ENCODE measurements around the gene KHK. TPM values are rescaled to one million over a fixed set of nuclear protein-coding genes. Genes with fewer than 3 reads are reported as not detected.
A peak's percentile ranks its signal among the peaks of the same experiment; 100 is the strongest.

The KHK gene
- total RNA-seq, 2 experiments from 2014 or later: 6.7 to 9.5 TPM

GRCh38 chr2:27069961-27070618, 16.5 kb upstream of the KHK start:
- H3K27ac Mint-ChIP-seq: peak overlapping the region; percentile 95
- H3K4me3 Mint-ChIP-seq: peak overlapping the region; percentile 98
- intact Hi-C loops (cut with micrococcal nuclease): no loop called here
- ATAC-seq: no peak
- ChIA-PET POLR2A (interaction anchor here (1.2 to 3.1 kb wide), 3 partner anchors 15 to 27 kb away, joined by 3 to 8 read pairs (median 8); no protein-coding TSS in a partner anchor), CTCF (interaction anchor here (4.9 kb wide), 1 partner anchor 19 kb away, joined by 32 read pairs; the partner anchor contains the start of gene AGBL5)
- DNase-seq: no peak
- H3K4me1 Mint-ChIP-seq (ENCODE audit: low read depth): peaks cover 64% of the 10 kb centered on the region
- no peaks in the 10 kb centered on the region for H3K27me3 Mint-ChIP-seq
- peaks cover 31% of the 10 kb centered on the region for H3K36me3 Mint-ChIP-seq (ENCODE audit: low read depth)
- no peaks in the 10 kb centered on the region for H3K9me3 Mint-ChIP-seq
- TF ChIP-seq CTCF (IDR thresholded peaks at IDR 0.05): no peak

GRCh38 chr2:27070653-27071276, 15.8 kb upstream of the KHK start:
- Mint-ChIP-seq H3K4me3 (peak overlapping the region; percentile 98), H3K27ac (peak overlapping the region; percentile 95), H3K36me3 (ENCODE audit: low read depth) (peaks cover 29% of the 10 kb centered on the region), H3K4me1 (ENCODE audit: low read depth) (peaks cover 66% of the 10 kb centered on the region), H3K9me3 (no peaks in the 10 kb centered on the region), H3K27me3 (no peaks in the 10 kb centered on the region)
- ATAC-seq (no peak), DNase-seq (no peak)
- CTCF ChIA-PET: interaction anchor here (1.0 to 4.9 kb wide), 7 partner anchors 11 to 225 kb away, joined by 3 to 32 read pairs (median 5); partner anchors contain the start of gene AGBL5
- POLR2A ChIA-PET: interaction anchor here (0.7 to 5.3 kb wide), 9 partner anchors 10 to 108 kb away, joined by 3 to 40 read pairs (median 4); partner anchors contain the start of gene KHK
- TF ChIP-seq CTCF (IDR thresholded peaks at IDR 0.05): no peak
- intact Hi-C loops (cut with micrococcal nuclease): no loop called here

GRCh38 chr2:27071277-27071989, 15.1 kb upstream of the KHK start, which contains the start of gene OST4:
TSS of gene OST4 (minus strand) at chr2:27071654.
- H3K4me1 Mint-ChIP-seq (ENCODE audit: low read depth): peaks cover 68% of the 10 kb centered on the region
- H3K27me3 Mint-ChIP-seq: no peaks in the 10 kb centered on the region
- ChIA-PET POLR2A (interaction anchor here (0.6 to 5.3 kb wide), 11 partner anchors 10 to 216 kb away, joined by 3 to 40 read pairs (median 3); partner anchors contain the start of genes ATRAID, KHK and SLC5A6), CTCF (interaction anchor here (1.0 to 4.9 kb wide), 7 partner anchors 10 to 225 kb away, joined by 3 to 32 read pairs (median 5); partner anchors contain the start of gene AGBL5)
- peak within 1 kb of the TSS; percentile 95 for H3K27ac Mint-ChIP-seq
- no peaks in the 10 kb centered on the region for H3K9me3 Mint-ChIP-seq
- peak within 1 kb of the TSS; percentile 98 for H3K4me3 Mint-ChIP-seq
- peaks cover 25% of the 10 kb centered on the region for H3K36me3 Mint-ChIP-seq (ENCODE audit: low read depth)
- DNase-seq (peak; percentile 91), ATAC-seq (peak; percentile 92)
- no peak for TF ChIP-seq CTCF (IDR thresholded peaks at IDR 0.05)
- intact Hi-C loops (cut with micrococcal nuclease): no loop called here

GRCh38 chr2:27071990-27072830, 14.4 kb upstream of the KHK start:
- no peaks in the 10 kb centered on the region for H3K27me3 Mint-ChIP-seq
- peak overlapping the region; percentile 92 for H3K27ac Mint-ChIP-seq
- peaks cover 68% of the 10 kb centered on the region for H3K4me1 Mint-ChIP-seq (ENCODE audit: low read depth)
- DNase-seq (peak; percentile 53), ATAC-seq (peak; percentile 41)
- peak overlapping the region; percentile 81 for H3K4me3 Mint-ChIP-seq
- TF ChIP-seq CTCF (IDR thresholded peaks at IDR 0.05): no peak
- no peaks in the 10 kb centered on the region for H3K9me3 Mint-ChIP-seq
- ChIA-PET CTCF (interaction anchor here (1.0 to 4.9 kb wide), 6 partner anchors 9 to 208 kb away, joined by 3 to 32 read pairs (median 4); partner anchors contain the start of gene AGBL5), POLR2A (interaction anchor here (0.6 to 5.3 kb wide), 10 partner anchors 11 to 216 kb away, joined by 3 to 40 read pairs (median 4); partner anchors contain the start of genes ATRAID and SLC5A6)
- intact Hi-C loops (cut with micrococcal nuclease): no loop called here
- H3K36me3 Mint-ChIP-seq (ENCODE audit: low read depth): peaks cover 24% of the 10 kb centered on the region

All from activated CD8-positive, alpha-beta T cell treated with anti-CD3 and anti-CD28 coated beads for 36 hours (primary cell).